GM21360 (cell line): ENCODE data around the gene ELMO3.

ENCODE experiments used
- ATAC-seq: cut with Tn5 transposase; IDR thresholded peaks from one replicate; pipeline ENCODE4 v1.9.1; 2021; ENCODE audit warnings: mild to moderate bottlenecking, moderate library complexity; ENCODE audit not compliant: unreplicated experiment

The ELMO3 gene

GRCh38 chr16:67196881-67197280 is 2.0 kb upstream of the ELMO3 start:
- no peak for ATAC-seq

DNA sequence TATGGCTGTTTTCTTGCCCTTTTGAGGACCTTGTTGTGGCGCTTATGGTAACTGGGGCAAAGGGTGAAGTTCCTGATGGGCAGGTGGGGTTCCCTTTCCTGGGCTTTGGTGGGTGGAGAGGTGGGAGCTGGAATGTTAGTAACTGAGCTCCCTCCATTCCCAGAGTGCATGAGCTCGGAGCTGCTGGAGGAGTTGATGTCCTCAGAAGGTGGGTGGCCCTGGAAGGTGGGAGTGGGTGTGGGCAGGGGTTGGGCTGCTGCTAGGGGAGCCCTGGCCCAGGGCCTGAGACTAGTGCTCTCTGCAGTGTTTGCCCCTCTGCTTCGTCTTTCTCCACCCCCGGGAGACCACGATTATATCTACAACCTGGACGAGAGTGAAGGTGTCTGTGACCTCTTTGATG is 1.2 kb upstream of the ELMO3 start:
- no peak for ATAC-seq

- no peak for ATAC-seq
These were observed 645 bp upstream of the ELMO3 start for GRCh38 chr16:67198238-67198734.

- no peak for ATAC-seq
These were observed 872 bp downstream of the ELMO3 start for GRCh38 chr16:67199808-67200198.

DNA sequence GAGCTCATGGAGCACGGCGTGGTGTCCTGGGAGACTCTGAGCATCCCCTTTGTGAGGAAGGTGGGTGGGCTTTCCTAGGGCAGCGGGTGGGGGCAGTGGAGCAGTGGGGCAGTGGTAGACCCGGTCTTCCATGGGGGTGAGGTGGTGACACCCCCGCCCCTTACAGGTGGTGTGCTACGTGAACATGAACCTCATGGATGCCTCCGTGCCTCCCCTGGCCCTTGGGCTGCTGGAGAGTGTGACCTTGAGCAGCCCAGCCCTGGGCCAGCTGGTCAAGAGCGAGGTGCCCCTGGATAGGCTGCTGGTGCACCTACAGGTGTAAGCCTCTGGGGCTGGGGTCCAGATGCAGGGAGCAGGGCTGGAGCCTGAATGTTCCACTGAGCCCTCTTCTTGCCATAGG is 1.6 kb downstream of the ELMO3 start:
- ATAC-seq: no peak

DNA sequence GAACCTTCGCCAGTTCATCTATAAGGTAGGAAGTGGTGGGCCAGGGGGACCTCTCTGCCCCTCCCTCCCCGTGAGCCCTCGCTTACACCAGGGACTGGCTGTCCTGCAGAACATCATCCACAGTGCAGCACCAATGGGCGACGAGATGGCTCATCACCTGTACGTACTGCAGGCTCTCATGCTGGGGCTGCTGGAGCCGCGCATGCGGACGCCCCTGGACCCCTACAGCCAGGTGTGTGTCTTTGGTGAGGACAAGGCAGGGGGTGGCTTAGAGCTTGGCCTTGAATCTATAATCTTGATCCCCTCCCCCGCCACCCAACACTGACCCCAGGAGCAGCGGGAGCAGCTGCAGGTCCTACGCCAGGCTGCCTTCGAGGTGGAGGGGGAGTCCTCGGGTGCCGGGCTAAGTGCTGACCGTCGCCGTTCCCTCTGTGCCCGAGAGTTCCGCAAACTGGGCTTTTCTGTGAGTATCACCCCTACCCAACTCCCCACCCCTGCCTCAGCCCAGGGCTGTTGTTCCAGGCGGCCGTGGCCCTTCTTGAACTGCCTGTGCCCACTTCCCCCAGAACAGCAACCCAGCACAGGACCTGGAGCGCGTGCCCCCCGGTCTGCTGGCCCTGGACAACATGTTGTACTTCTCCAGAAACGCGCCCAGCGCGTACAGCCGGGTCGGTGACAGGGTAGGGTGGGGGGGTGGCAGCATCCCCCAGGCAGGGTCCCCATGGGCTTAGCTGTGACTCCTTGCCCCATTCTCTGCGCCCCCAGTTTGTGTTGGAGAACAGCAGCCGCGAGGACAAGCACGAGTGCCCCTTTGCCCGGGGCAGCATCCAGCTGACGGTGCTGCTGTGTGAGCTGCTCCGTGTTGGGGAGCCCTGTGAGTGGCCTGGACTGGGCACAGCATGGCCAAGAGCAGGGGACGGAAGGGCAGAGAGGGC is 2.7 kb downstream of the ELMO3 start:
- ATAC-seq: no peak

DNA sequence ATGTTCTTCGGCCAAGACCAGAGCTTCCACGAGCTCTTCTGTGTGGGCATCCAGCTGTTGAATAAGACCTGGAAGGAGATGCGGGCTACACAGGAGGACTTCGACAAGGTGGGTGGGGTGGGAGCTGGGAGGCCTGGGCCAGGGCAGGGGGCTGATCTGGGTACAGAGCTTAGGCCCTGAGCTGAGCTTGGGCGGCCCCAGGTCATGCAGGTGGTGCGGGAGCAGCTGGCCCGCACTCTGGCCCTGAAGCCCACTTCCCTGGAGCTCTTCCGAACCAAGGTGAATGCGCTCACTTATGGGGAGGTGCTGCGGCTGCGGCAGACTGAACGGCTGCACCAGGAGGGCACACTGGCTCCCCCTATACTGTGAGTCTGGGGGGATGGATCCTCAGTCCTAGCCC is 3.5 kb downstream of the ELMO3 start:
- ATAC-seq: no peak

GRCh38 chr16:67202956-67203493 is 4.1 kb downstream of the ELMO3 start:
- no peak for ATAC-seq

DNA sequence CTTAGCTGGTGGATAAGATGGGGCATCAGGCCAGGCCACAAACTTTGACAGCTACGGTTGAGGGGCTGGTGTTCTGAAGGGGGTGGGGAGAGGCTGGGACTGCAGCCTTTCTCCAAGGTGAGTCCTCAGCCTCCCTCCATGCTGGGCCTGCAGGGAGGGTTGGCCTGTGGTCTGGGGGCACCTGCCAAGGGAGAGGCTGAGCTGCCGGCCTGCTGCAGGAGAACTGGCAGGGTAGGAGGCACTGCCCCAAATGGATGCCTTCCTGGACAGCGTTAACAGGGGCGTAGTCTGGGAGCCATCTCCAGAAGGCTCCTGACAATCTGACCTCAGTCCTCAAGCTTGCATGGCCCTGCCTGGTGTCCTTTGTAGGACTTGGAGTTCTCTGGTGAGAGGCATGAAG is 5.1 kb downstream of the ELMO3 start:
- ATAC-seq: no peak

DNA sequence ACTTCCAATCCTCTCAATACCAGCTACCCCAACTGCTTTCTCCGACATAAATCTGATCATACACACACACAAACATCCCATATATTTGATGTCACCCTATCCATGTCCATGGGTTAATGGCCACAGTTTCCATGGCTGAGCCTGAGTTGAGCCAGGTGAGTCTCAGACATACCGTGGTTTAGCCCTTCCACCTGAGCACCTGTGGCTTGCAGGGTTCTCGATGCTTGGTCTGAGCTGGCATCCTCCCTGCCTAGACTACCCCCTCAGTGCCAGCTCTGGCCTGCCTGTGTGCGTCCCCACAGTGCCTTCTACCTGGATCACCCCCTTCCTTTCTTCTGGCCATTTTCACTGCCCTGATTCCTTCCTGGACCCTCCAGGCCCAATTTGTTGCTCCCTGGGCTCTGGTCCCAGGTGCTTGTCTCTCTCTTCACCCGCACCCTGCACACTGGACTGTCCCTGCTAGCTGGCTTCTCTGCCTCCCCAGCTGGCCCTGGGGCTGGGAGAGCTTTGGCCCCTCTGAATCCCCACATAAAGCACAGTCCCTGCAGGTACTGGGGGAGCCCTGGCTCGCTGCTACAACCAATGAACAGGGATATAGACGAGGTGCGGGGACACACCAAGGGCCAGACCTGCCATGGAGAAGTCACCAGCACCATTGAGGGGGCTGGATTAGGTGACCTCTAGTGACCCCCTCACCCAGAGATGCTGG is 7.4 kb downstream of the ELMO3 start:
- ATAC-seq: no peak

DNA sequence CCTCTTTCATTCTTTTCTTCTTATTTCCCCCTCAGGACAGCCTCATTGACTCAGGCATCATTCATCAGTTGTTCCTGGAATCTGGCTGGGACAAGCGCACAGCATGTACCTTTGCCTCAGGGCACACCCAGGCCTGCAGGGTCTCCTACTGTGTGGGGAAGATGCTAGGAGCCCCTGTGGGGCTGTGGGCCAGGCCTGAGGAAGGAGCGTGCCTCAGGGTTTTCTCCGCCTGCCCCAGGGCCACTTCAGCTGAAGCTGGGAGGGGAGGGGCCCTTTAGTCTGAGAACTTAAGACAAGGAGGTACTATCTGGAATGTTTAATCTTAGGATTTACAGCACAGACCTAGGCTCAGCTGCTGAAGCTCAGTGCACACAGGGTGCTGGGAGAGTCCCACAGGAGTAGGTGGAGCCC is 7.9 kb downstream of the ELMO3 start:
- ATAC-seq: no peak

DNA sequence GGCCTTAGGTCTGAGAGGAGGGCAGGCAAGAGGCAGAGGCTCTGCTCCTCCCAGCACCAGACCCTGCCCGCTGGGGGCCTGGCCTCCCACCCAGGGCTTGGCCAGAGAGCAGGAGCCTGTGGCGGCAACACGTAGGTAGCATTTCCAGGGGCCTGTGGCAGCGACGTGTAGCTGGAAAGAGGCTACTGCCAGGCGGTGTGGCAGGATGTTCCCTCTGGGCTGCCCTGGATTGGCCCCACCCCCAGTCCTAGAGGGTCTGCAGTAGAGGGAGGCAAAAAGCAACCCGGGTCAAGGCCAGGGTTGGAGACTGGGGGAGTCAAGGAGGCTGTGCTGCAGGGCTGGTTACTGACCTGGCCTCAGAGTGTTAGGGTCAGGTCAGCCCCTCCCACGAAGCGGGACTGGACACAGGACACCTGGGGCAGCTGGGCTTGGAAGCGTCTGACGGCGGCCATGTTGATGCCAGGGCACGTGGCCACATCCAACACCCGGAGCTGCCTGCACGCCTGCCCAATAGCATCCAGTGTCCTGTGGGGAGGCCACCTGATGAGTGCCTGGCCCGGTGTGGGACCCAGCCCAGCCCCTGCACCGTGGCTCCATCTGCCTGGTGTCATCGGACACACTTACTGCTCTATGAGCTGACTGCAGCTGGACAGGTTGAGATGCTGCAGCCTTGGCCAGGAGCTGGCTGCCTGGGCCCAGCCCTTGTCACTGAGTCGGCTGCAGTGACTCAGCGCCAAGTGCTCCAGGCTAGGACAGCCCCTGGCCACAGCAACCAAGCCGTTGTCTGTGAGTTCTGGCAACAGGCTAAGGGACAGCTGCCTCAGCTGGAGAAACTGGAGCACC is 8.5 kb downstream of the ELMO3 start:
- no peak for ATAC-seq

- ATAC-seq: no peak
These were observed 9.4 kb downstream of the ELMO3 start for GRCh38 chr16:67208154-67208896.

- no peak for ATAC-seq
These were observed 10.6 kb downstream of the ELMO3 start for GRCh38 chr16:67209565-67209964.

- no peak for ATAC-seq
These were observed 11.4 kb downstream of the ELMO3 start for GRCh38 chr16:67210069-67210937.

GRCh38 chr16:67211674-67212073 is 12.7 kb downstream of the ELMO3 start:
- no peak for ATAC-seq

GRCh38 chr16:67212766-67213165 is 13.8 kb downstream of the ELMO3 start:
- ATAC-seq: no peak

DNA sequence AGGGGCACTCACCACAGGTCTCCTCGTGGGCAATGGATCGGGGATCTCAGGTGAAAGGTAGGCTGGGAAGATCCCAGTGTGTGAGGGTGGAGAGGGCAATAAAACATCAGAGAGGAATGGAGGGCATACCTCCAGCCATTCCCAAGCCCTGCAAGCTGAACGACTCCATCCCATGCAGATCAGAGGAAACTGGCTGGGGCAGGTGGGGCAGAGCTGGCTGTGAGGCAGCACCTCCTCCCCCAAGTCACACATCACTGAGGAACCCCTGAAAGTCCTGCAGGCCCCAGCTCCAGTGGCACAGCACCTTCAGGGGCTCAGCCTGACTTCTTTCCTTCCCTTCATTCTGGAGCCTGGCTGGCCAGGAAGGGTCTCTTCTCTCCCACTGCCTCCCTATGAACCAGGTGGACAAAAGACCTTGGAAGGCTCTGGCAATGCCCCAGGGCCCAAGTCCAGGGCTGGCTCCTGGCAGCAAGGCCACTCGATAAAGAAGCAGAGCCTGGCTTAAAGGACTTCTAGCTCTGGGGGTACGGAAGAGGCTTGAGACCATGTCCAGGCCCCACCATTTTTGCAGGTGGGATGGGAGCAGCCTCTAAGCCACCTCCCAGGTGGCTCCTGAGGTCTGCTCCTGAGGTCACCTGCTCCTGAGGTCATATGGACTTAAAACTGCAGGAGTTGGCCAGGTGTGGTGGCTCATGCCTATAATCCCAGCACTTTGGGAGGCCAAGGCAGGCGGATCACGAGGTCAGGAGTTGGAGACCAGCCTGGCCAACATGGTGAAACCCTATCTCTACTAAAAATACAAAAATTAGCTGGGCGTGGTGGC is 14.5 kb downstream of the ELMO3 start:
- ATAC-seq: no peak
